Renal pelvis (tissue), 12 donors: ENCODE results near the gene OXCT2. TPM values are rescaled to one million over a fixed set of nuclear protein-coding genes. Genes with fewer than 3 reads are reported as not detected.
"Not testable (repeated sequence)": the region's sequence is repeated elsewhere in the genome, so short reads cannot be mapped to it uniquely, and the experiment has no call there.

Source experiments
- DNase-seq: peaks from one replicate; pipeline ENCODE4 v3.0.0-alpha.2; 2013
- long read RNA-seq, 16 experiments: transcript quantifications; one replicate each; lab custom pipeline, GENCODE V29; 2026
- polyA plus RNA-seq, 3 donors: library from polyadenylated mRNA; unstranded; fragments of 120-200 nt; gene quantifications; one replicate each; pipeline ENCODE4 v1.2.1, GENCODE V29; 2013; ENCODE audit not compliant: insufficient read length in 3 of 3

OXCT2 gene
- polyA plus RNA-seq = under 1 TPM; 0.28 to 0.69 (median 0.56) TPM
- long read RNA-seq, donor 1, partial matches to known transcripts = 0 of 1 reads
- long read RNA-seq, donor 1, other reads (novel, unspliced or antisense) = 0 of 1 reads
- long read RNA-seq, donor 2 = 0 reads
- long read RNA-seq, donor 3 = 0 reads
- long read RNA-seq, donor 4 = 0 reads
- long read RNA-seq, donor 5, partial matches to known transcripts = 0 of 1 reads
- long read RNA-seq, donor 5, other reads (novel, unspliced or antisense) = 0 of 1 reads
- long read RNA-seq, donor 6 = 0 reads
- long read RNA-seq, donor 7 = 0 reads
- long read RNA-seq, donor 8 = 0 reads
- long read RNA-seq, donor 9 = 0 reads
- long read RNA-seq, donor 10 = 0 reads
- long read RNA-seq, donor 11 = 0 reads
- long read RNA-seq, donor 12 = 0 reads
- long read RNA-seq, donor 13 = 0 reads
- long read RNA-seq, donor 14 = 0 reads
- long read RNA-seq, donor 15 = 0 reads
- long read RNA-seq, donor 16 = 0 reads

DNA sequence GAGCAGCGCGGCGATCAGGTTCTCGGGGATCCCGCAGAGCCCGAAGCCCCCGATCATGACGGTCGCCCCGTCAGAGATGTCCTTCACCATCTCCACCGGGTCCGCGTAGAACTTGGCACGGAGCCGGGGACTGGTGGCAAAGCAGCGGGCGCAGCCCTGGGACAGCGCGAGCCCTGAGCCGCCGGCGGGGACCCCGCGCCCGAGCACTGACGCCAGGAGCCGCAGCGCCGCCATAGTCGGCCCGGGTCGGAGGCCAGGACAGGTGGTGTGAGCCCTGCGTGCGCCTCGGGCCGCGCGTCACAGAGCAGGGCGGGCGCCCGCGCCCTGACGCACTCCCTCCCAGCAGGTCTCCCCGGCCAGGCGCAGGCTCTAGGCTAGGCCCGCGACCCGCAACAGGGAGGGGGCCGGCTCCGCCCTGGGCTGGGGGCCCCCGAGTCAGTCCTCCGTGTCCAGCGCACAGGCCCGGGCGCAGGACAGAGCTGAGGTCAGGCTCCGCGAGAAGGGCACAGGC lies at the start of gene OXCT2:
TSS of gene OXCT2 (minus strand) at position 327 of the 511 bp plus-strand sequence. CDS start at position 234, 93 bp downstream.
- DNase-seq = not testable (repeated sequence)

DNA sequence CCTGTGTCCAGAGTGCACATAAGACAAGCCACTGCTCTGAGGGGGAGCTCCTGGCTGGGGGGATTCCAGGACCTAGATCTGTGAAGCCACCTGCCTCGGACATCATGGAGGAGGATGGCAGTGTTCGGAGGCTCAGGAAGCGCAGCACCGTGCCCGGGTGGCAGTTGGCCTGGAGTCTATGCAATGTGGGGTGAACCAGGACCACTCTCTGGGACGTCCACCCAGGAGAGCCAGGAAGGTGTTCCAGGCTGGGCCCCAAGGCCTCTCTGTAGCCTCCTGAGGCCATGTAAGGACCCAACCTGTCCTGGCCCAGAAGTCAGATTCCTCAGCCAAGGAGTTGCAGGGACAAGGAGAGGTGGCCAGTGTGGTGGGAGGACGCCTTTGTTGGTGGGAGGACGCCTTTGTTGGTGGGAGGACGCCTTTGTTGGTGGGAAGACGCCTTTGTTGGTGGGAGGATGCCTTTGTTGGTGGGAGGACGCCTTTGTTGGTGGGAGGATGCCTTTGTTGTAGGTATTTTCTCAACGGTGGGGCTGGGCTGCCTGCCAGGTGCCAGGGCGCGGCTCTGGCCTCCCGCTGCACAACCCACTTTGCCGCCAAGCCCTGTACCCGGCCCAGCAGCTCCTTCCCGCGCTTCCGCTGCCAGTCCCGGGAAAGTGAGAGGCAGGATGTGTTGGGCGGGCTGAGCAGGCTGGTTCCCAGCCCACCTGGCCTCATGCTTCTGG lies 48.1 kb upstream of the OXCT2 start:
- no peak for DNase-seq

DNA sequence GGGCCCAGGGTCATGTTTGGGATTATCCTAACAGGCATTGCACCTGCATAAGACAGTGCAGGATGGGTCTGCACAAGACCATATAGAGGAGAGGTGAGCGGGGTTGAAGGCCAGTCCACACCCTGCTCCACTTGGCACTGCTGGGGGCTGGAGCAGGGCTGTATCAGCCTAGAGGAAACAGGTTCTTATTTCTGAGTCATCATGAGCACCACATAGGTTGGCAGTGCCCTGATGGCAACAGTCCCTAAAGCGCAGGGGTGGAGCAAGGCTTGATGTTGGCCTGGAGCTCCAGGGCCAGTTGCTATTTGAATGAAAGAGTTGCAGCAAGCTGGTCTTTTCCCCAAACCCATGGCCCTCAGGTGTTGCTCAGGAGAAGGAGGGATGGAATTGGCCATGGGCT lies 47.3 kb upstream of the OXCT2 start:
- no peak for DNase-seq

DNA sequence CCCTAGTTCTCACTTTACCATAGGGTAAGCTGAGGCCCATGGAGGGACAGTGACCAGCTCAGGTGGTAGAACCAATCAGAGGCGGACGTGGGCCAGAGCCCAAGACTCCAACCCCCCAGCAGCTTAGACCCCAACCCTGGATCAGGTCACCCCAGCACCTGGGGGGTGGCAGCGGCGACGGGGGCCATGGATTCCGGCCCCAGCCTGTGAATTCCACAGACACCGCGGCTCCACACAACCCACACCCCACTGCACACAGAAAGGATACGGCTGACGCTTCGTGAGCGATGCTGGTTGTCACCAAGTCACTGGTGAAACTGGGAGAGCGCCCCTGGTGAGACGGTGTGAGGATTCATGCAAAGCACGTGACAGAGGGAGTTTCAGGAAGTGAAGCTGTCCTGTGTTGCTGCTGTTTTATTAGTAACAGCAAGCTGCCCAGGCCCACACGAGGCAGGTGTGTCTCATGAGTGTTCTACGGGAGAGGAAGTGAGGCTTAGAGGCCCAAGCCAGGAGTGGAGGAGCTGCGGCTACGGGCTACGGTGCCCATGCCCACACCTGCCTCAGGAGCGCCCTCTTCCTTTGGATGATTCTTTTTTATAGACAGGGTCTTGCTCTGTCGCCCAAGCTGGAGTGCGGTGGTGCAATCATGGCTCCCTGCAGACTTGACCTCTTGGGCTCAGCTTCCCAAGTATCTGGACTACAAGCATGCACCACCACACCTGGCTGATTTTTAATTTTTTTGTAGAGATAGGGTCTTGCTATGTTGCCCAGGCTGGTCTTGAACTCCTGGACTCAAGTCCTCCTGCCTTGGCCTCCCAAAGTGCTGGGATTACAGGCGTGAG lies 46.2 kb upstream of the OXCT2 start:
- DNase-seq = peak; percentile 24

DNA sequence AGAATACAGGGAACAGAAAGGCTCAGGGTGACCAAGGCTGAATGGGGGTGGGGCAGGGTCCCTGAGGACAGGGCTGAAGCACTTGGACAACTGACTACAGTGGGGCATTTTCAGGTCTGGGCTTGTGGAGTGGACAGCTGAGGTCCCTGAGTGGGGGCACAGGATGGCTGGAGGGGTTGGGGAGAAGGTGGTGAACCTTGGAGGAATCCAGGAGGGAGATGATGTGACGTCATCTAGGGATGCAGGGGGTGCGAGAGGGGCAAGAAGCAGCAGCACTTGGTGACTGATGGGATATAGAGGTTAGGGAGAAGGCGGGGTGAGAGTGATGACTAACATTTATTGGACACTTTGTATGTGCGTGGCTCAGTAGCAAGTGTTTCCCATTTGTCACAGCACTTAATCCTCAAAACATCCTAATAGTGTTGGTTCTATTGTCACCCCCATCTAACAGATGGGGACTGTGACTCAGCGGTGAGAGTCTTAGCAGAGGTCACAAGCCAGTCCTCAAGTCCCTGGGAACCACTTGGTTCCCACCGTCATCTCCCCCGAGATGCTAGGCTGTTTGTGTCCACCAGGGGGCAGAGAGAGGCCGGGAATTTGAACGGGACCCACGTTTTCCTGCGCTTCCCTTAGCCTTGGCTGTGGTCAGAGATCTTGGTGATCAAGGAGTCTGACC lies 45.4 kb upstream of the OXCT2 start:
- DNase-seq = peak; percentile 63

DNA sequence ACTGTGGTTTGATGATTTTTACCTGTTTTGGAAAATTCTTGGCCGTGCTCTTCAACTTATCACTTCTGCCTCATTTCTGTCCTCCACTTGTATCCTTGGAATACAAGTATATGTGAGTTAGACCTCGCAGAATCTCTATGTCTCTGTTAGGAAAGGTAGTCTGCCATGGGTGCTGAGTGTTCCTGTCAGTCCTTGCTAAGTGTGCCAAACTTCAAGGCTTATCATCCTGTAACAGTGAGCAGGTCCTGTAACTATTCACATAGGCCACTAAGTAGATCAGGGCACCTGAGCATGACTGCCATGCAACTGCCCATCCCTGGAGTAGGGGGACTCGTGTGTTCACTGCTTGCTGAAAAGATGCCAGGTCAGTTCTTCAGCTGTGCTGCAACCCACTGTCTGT lies 41.8 kb upstream of the OXCT2 start:
- no peak for DNase-seq

DNA sequence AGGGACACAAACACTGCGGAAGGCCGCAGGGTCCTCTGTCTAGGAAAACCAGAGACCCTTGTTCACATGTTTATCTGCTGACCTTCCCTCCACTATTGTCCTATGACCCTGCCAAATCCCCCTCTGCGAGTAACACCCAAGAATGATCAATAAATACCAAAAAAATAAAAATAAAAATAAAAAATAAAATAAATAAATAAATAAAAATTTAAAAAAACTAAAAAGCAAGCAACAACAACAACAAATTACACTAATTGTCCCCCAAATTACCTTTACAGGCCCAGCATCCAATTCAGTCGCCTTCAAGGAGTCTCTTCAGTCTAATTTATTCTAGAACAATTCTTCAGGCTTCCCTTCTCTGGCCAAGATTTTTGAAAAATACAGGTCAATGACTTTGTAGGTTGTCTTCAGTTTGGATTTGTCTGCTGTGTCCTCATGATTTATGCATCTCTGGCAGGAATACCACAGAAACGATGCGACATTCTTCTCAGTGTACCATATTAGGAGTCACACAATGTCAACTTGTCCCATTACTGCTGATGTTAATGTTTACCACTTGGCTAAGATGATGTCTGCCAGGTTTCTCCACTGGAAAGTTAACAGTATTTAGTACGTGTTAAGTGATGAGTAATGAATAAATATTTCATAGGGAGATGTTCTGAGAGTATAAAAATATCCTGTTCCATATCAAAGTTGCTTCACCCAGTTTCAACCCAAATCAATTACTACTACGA lies 37.8 kb upstream of the OXCT2 start:
- no peak for DNase-seq

DNA sequence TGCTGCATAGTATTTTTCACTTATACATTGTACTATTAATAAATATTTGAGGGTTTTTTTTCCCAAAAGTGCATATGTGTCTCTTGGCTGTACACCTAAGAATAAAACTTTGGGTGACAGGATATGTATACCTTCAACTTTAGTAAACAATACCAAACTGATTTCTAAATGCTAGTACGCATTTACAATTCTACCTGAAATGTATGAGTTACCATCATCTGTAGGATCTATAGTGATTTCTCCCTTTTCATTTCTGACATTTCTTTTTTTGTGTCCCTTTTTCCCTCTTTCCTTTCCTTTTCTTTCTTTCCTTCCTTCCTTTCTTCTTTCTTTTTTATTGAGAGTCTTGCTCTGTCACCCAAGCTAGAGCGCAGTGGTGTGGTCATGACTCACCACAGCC lies 34.2 kb upstream of the OXCT2 start:
- no peak for DNase-seq

DNA sequence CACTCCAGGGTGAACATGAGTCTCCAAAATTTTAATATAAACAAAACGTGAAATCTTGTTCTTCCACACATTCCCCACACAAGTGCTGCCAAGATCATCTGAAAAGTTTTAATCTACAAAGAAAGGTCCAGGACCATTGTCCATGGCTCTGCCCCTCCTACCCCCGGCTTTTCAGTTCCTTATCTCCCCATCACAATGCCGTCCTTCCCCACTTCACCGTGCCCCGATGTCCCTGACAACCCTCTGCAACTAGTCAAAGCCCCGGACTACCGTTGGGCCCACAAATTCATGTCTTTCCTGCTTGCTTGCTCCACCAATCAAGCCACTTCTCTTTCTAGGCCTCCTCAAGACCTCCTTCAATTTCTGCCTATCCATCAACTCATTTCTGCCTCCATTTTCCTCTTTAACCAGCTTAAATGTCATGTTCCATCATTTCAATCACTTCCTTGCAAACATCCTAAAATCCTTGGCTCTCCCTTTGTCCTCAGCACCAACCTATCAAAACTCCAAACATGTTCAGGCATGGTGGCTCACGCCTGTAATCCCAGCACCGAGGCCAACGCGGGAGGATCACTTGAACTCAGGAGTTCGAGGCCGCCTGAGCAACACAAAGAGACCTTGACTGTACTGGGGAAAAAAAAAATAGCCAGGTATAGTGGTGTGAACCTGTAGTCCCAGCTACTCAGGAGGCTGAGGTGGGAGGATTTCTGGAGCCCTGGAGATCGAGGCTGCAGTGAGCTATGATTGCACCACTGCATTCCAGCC lies 31.5 kb upstream of the OXCT2 start:
- no peak for DNase-seq

DNA sequence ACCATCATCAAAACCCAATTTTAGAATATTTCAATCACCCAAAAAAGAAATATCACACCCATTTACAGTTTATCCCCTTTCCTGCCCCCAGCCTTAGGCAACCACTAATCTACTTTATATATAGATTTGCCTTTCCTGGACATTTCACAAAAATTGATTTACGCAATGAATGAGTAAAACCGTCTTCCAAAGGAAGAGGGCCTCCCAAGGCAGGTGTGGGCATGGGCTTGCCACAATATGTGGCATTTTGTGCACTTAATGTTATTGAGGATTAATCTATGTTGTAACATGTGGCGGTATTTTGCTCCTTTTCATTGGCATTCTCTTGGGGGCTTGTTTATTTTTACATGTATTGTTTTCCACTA lies 29.3 kb upstream of the OXCT2 start:
- DNase-seq = no peak

DNA sequence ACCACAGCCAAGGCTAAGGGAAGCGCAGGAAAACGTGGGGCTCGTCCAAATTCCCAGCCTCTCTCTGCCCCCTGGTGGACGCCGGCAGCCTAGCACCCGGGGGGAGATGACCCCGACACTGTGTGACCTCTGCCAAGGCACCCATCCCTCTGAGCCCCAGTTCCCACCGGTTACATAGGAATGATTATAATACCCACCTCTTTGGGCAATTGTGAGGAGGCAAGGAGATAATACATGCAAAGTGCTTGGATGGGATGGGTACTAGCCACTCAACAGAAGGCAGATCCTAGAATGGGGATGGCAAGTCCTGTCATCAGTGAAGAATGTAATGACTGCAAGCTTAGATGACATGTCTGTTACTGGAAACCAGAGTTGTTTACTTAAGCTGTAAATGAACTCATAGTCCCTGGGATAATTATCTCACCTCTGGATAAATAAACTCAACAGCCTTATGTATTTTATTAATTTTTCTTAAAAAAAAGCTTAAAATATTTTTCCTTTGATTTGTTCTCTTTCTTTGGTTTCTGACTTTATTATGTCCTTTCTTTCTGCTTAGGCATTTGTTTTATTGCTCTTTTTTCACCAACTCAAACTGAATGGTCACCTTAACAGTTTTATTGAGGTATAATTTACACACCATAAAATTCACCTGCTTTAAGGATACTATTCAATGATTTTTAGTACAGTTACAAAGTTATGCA lies 28.8 kb upstream of the OXCT2 start:
- DNase-seq = peak; percentile 48

DNA sequence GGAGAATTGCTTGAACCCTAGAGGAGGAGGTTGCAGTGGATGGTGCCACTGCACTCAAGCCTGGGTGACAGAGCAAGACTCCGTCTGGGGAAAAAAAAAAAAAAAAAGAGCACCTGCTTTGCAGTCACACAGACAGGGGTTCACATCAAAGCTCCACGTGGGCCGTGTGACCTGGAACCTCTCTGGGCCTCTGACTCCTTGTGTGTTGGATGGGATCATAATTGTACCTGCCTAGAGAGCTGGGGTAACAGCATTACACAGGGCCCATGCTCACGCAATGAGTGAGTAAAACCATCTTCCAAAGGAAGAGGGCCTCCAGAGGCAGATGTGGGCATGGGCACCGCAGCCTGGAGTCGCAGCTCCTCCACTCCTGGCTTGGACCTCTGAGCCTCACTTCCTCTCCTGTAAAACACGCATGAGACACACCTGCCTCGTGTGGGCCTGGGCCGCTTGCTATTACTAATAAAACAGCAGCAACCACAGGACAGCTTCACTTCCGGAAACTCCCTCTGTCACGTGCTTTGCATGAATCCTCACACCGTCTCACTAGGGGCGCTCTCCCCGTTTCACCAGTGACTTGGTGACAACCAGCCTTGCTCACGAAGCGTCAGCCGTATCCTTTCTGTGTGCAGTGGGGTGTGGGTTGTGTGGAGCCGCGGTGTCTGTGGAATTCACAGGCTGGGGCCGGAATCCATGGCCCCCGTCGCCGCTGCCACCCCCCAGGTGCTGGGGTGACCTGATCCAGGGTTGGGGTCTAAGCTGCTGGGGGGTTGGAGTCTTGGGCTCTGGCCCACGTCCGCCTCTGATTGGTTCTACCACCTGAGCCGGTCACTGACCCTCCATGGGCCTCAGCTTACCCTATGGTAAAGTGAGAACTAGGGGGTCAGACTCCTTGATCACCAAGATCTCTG lies 28.0 kb upstream of the OXCT2 start:
- peak; percentile 68 for DNase-seq

DNA sequence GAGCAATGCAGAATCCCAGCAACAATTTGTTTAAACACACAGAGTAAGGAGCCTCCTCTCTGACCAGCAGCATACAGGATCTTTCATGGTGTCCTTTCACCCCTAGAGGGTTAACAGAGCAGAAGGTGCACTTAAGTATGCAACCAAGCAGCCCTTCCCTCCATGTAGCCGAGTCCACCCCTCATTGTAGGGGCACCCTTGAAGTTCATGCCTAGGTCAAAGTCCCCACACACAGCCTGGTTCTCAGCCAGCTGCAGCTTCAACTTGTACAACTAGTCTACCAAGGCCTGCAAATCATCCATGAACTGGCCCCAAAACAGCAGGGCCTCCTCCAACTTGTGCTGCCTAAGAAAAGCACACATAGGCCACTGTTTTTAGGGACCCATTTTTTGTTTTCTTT lies 24.5 kb upstream of the OXCT2 start:
- no peak for DNase-seq

DNA sequence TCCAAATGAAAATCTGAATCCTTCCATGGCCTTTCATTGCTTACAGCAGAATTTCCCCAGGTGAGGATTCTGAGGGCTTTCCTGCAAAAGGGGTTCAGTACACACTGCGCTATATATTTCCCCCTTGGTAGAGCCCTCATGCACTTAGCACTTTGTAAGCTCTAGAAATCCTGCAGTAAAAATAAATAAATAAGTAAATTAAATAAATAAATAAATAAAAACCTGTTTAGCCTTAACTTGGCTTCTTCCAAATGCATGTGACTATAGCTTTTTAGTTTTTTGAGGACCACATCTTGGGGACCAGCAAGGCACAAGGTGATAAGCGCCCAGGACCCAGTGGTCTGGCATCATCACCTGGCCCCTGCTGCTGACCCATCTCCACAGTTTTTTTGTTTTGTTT lies 20.7 kb upstream of the OXCT2 start:
- no peak for DNase-seq

DNA sequence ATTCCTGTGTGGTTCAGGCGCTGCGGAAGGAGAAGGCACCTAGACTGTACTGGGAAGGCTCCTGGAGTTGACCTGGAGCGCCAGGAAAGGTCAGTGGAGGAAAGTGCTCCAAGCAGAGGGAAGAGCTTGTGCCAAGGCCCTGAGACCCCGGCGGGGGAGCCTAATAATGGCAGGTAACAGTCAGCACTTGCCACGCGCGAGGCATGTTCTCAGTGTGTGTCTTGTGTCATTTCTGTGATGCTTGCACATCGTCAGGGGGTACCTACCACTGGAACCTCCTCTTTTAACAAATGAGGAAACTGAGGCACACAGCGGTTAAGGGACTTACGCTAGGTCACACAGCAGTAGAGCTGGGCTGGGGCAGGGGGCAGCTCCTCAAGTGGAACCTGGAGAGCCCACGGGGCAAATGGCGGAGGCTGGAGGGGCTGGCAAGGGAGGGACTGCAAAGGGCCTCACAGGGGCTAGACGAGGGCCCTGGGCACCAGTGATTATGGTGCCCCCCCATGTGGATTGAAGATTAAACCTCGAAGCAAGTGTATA lies 18.5 kb upstream of the OXCT2 start:
- no peak for DNase-seq

DNA sequence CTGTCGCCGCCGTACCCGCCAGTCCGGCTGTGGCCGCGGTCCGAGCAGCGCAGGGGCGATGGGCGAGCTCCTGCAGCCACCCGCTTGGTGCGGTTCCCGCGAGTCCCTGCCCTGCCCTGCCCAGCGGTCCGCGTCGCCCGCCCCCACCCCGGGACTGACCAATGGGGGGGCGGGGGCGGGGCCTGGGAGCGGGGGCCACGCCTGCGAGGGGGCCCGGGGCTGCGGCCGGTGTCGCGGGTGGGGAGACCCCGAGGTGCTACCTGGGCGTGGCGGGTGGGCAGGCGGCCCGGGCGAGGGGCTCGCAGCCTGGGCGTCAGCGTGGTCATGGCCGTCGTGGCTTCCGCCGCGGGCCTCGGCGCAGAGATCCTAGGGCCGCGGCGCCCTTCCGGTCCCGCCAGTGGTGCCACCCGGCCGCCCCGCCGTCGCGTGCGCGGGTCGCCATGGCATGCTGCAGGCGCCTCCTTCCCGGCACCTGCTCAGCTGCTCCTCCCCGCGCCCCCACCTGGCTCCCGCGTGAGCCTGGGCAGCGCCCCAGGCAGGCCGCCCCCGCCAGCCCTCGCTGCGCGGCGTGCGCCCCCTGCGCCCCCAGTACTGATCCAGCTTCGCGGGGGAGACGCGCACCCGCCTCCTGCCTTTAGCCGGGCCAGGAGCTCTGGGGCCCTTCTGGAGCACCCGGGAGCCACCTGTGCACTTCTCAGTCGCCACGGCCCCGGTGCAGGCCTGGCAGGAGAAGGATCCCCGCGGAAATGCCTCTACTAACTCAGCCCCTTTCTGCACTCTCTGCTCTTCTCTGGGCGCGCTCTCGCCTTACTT lies 17.8 kb upstream of the OXCT2 start, which contains the start of gene BMP8B:
TSS of gene BMP8B (minus strand) at position 108 of the 813 bp plus-strand sequence. CDS start 380 bp downstream, outside the sequence.
- DNase-seq = no peak

DNA sequence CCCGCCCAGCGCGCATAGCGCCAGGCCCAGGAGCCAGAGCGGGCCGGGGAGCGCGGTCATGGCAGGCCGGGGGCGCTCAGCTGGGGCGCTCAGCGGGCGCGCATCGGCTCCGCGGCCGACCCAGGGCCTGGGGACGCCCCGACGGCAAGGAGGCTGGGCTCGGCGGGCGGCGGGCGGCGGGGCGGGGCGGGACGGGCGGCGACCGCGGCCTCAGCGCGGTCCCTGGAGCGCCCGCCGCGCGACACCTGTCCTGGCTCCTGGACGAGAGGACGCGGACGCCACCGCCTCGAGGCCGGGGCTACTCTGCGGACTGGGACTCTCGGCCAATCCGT lies 17.2 kb upstream of the OXCT2 start:
- DNase-seq = no peak
